ENCODE measurements around the gene PARD3B. TPM values are rescaled to one million over a fixed set of nuclear protein-coding genes. Genes with fewer than 3 reads are reported as not detected.

PARD3B gene
- total RNA-seq, 1 donor from 2014 or later, result 21.7 TPM

GRCh38 chr2:205141381-205141780 is 596.1 kb downstream of the PARD3B start:
- DNase-seq, result no peak

GRCh38 chr2:205145888-205146287 is 600.6 kb downstream of the PARD3B start:
- no peak for DNase-seq

- no peak for DNase-seq
Measured at GRCh38 chr2:205148755-205149154, 603.5 kb downstream of the PARD3B start.

GRCh38 chr2:205156457-205156856 is 611.2 kb downstream of the PARD3B start:
- DNase-seq, result no peak

- no peak for DNase-seq
Measured at GRCh38 chr2:205158404-205158803, 613.1 kb downstream of the PARD3B start.

GRCh38 chr2:205161156-205161839 is 616.0 kb downstream of the PARD3B start:
- no peak for DNase-seq

GRCh38 chr2:205166745-205167144 is 621.5 kb downstream of the PARD3B start:
- no peak for DNase-seq

- no peak for DNase-seq
Measured at GRCh38 chr2:205169012-205169411, 623.7 kb downstream of the PARD3B start.

GRCh38 chr2:205169464-205169863 is 624.2 kb downstream of the PARD3B start:
- DNase-seq, result no peak

- no peak for DNase-seq
Measured at GRCh38 chr2:205170399-205170798, 625.1 kb downstream of the PARD3B start.

GRCh38 chr2:205171261-205171940 is 626.1 kb downstream of the PARD3B start:
- DNase-seq, result no peak

- no peak for DNase-seq
Measured at GRCh38 chr2:205175831-205176230, 630.6 kb downstream of the PARD3B start.

GRCh38 chr2:205176546-205176945 is 631.3 kb downstream of the PARD3B start:
- no peak for DNase-seq

- no peak for DNase-seq
Measured at GRCh38 chr2:205177546-205177945, 632.3 kb downstream of the PARD3B start.

GRCh38 chr2:205180730-205181129 is 635.5 kb downstream of the PARD3B start:
- no peak for DNase-seq

GRCh38 chr2:205187731-205188130 is 642.5 kb downstream of the PARD3B start:
- DNase-seq, result no peak

- DNase-seq, result peak; percentile 11
Measured at GRCh38 chr2:205188239-205189138, 643.2 kb downstream of the PARD3B start.

GRCh38 chr2:205189301-205189700 is 644.0 kb downstream of the PARD3B start:
- no peak for DNase-seq

GRCh38 chr2:205190528-205190927 is 645.3 kb downstream of the PARD3B start:
- DNase-seq, result no peak

GRCh38 chr2:205193125-205193835 is 648.0 kb downstream of the PARD3B start:
- no peak for DNase-seq

- no peak for DNase-seq
Measured at GRCh38 chr2:205193836-205194228, 648.6 kb downstream of the PARD3B start.

GRCh38 chr2:205197468-205198139 is 652.3 kb downstream of the PARD3B start:
- no peak for DNase-seq
